Effector CD4-positive, alpha-beta T cell (primary cell): ENCODE measurements around the gene LRRC61.

Experiments used
- DNase-seq: peaks from one replicate; pipeline ENCODE4 v3.0.0-alpha.2; 2020

Gene LRRC61

DNA sequence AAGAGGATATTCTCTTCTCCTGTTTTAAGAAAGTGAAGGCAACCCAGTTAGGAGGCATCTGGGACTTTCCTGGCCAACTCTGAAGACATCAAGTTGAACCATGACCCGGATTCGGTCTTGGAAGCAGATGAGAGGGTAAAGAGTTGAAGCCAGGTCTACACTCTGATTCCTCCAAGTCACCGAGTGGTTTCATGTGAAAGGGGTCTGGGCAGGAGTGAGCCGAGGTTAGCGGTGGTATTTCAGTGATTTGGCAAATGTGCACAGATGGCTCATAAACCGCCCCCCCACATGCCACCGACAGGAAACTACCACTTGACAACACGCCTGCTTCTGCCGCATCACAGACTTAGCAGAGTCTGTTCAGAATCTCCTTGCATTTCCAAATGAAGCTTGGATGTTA, 34.1 kb downstream of the LRRC61 start:
- DNase-seq: peak; percentile 55

GRCh38 chr7:150357771-150358427, 34.7 kb downstream of the LRRC61 start:
- no peak for DNase-seq

DNA sequence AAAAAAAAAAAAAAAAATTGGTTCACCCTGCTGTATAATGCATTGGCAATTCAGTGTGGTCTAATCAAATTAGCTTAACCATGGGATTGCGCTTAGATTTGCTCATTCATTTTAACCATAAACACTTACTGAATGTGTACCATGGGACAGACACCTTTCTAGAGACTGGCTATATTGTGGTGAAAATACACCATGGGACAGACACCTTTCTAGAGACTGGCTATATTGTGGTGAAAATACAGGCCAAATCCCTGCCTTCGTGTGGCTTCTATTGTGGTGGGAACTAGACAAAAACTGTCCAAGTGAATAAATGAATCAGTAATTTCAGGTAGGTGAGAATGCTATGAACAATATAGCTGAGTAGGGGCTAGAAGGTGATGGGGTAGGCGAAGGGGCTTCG, 35.3 kb downstream of the LRRC61 start:
- DNase-seq: no peak

DNA sequence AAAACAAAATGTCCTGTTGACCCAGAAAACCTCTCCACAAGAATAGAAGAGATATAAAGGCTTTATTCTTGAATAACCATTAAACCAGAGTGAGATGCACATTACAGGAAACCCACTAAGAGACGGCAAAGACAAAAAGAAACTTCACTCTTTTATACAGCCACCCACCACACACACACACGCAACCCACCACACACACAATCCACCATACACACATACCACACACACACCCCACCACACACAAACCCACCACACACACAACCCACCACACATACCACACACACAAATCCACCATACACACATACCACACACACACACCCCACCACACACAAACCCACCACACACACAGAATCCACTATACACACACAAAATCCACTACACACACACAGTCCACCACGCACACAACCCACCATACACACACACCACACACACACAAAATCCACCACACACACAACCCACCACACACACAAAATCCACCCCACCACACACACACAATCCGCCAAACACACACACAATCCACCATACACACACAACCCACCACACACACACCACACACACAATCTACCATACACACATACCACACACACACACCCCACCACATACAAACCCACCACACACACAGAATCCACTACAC, 36.0 kb downstream of the LRRC61 start:
- DNase-seq: no peak

DNA sequence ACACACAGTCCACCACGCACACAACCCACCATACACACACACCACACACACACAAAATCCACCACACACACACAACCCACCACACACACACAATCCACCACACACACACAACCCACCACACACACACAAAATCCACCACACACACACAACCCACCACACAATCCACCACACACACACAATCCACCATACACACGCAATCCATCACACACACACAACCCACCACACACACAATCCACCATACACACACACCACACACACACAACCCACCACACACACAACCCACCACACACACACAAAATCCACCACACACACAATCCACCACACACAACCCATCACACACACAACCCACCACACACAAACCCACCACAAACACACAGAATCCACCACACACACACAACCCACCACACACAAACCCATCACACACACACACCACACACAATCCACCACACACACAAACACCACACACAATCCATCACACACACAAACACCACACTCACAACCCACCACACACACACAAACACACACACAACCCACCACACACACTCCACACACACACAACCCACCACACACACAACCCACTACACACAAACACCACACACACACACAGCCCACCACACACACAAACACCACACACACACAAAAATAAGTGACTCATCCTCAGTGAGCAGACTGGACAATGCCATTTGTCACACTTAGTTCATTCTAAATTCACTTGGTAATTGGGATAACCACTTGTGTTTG, 36.6 kb downstream of the LRRC61 start:
- no peak for DNase-seq

- DNase-seq: no peak
These were observed 37.4 kb downstream of the LRRC61 start for GRCh38 chr7:150360363-150361058.

- no peak for DNase-seq
These were observed 38.2 kb downstream of the LRRC61 start for GRCh38 chr7:150361402-150361801.

GRCh38 chr7:150361807-150362621, 38.9 kb downstream of the LRRC61 start:
- no peak for DNase-seq

GRCh38 chr7:150363370-150363769, 40.2 kb downstream of the LRRC61 start:
- no peak for DNase-seq

GRCh38 chr7:150363872-150364271, 40.7 kb downstream of the LRRC61 start:
- DNase-seq: no peak

DNA sequence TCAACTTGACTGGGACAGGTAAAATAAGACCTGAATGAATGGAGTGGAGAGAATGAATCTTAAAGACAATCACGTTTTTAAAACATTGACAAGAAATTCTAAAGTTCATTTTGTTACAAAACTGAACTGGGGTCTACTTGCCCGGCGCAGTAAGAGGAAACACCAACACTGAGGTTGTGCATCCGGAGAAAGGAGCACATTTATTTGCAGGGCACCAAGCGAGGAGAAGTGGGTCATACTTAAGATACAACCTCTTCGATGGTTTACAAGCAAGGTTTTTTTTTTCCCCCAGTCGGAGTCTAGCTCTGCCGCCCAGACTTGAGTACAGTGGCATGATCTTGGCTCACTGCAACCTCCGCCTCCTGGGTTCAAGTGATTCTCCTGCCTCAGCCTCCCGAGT, 42.0 kb downstream of the LRRC61 start:
- DNase-seq: no peak

- DNase-seq: no peak
These were observed 42.7 kb downstream of the LRRC61 start for GRCh38 chr7:150365673-150366398.

GRCh38 chr7:150367677-150368095, 44.5 kb downstream of the LRRC61 start:
- DNase-seq: no peak

DNA sequence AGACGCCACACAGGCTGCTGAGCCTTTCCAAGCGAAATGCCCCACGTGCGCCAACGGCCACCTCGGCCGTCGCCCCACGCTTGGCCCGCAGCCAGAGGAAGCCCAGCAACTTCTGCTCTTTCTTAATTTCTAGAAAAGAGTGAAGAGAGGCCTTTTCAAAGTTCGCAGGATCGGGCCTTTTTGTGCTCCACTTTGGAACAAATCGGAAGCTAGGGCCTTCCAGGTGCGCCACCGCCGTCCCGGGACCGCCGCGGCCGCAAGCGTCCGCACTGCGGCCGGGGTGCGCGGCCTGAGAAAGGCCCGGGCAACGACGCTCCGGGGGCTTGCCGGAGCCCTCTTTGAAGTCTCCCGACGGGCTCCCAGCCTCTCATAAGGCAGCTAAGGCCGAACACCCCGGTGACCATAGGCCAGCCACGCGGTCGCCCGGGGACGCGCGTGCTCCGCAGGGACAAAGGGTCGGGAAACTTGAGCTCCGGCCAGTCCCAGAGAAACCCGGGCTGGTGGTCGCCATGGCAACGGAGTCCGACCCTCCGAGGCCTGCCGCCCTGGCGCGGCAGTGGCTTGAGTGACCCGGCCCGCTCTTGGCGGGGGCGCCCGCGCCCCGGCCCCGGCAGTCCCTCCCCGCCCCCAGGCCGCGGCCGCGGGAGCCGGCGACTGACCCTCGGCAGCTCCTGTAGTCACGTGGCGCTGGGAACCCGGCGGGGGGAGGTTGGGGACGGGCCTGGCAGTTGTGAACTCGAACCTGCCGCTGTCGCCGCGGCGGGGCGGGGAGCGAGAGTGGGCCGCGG, 45.1 kb downstream of the LRRC61 start, which contains the start of gene REPIN1:
TSS of gene REPIN1 (plus strand) at position 727 of the 788 bp plus-strand sequence. CDS start 890 bp downstream, outside the sequence.
- peak; percentile 77 for DNase-seq

GRCh38 chr7:150368884-150369747, 46.0 kb downstream of the LRRC61 start:
- DNase-seq: peak; percentile 45

DNA sequence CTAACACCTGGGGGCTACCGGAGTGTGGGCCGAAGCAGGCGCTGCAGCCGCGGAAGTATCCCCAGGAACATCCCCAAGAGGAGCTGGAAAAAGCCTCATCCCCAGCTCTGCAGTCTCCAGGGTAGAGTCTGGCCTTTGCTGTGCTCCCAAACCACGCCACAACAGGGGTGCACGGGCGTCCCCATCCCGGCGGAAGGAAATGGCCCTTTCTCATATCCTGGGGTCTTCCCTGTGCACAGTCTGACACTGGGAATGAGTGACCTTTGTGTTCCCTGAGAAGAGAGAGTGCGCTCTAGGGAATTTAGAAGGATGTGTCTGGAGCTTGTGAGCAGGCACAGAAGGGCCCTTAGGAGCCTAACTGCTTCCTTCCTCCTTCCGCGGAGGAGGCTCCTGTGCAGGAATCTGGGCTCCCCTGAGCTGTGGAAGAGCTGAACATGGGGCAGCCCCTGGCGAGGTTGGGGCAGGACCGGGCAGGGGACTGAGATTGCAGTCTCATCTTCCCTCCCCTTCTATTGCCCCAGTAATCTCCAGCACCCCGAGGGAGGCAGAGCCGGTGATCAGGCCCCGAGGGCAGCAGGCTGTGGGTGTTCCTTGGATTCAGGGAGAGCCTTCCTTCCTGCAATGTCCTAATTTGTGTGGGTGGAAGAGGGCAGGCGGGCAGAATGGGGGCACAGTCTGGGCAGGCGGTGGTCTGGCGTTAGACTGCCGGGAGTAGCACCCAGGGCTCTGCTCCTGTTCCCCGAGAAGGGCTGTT, 46.8 kb downstream of the LRRC61 start:
- DNase-seq: no peak

DNA sequence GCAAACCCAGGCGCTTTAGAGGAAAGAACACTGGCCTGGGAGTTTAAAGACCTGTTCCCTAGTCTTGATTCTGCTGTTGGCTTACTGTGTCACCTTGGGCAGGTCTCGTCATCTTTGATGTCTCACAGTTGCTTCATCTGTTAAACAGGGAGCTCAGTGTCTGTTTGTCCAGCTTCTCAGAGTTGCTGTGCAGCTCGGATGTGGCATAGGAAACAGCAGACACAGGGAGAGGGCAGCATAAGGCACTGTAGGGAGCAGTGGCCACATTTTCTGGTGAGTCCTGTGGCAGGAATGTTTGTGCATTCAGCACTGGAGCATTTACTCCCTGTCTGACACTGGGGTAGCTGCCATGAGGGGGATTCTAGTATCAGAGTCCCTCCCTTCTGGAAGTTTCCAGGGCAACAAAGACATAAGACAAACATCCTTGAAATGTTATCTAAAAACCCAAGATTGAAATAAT, 47.5 kb downstream of the LRRC61 start:
- DNase-seq: no peak

DNA sequence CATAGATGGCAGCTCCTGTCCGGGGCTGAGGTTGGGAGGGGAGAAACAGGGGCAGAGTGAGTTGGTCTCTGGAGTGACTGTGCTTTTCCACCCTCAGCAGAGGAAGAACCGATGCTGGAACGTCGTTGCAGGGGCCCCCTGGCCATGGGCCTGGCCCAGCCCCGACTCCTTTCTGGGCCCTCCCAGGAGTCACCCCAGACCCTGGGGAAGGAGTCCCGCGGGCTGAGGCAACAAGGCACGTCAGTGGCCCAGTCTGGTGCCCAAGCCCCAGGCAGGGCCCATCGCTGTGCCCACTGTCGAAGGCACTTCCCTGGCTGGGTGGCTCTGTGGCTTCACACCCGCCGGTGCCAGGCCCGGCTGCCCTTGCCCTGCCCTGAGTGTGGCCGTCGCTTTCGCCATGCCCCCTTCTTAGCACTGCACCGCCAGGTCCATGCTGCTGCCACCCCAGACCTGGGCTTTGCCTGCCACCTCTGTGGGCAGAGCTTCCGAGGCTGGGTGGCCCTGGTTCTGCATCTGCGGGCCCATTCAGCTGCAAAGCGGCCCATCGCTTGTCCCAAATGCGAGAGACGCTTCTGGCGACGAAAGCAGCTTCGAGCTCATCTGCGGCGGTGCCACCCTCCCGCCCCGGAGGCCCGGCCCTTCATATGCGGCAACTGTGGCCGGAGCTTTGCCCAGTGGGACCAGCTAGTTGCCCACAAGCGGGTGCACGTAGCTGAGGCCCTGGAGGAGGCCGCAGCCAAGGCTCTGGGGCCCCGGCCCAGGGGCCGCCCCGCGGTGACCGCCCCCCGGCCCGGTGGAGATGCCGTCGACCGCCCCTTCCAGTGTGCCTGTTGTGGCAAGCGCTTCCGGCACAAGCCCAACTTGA, 48.2 kb downstream of the LRRC61 start:
- no peak for DNase-seq
